GM19025 (cell line): ENCODE data around the gene DLG2.

Experiments used
- ATAC-seq: cut with Tn5 transposase; IDR thresholded peaks from one replicate; pipeline ENCODE4 v1.9.1; 2021; ENCODE audit warnings: mild to moderate bottlenecking, low read depth, moderate library complexity; ENCODE audit not compliant: unreplicated experiment

The DLG2 gene

GRCh38 chr11:84215672-84216071, 1411.5 kb downstream of the DLG2 start:
- ATAC-seq: no peak

- ATAC-seq: no peak
Observed at GRCh38 chr11:84214557-84214956, 1412.6 kb downstream of the DLG2 start.

GRCh38 chr11:84212468-84213390, 1414.4 kb downstream of the DLG2 start:
- no peak for ATAC-seq

- ATAC-seq: no peak
Observed at GRCh38 chr11:84211896-84212295, 1415.2 kb downstream of the DLG2 start.

- no peak for ATAC-seq
Observed at GRCh38 chr11:84194696-84195095, 1432.4 kb downstream of the DLG2 start.

GRCh38 chr11:84193706-84194105, 1433.4 kb downstream of the DLG2 start:
- ATAC-seq: no peak

- ATAC-seq: no peak
Observed at GRCh38 chr11:84188521-84188920, 1438.6 kb downstream of the DLG2 start.

GRCh38 chr11:84173078-84173477, 1454.1 kb downstream of the DLG2 start:
- no peak for ATAC-seq

- ATAC-seq: no peak
Observed at GRCh38 chr11:84165139-84165538, 1462.0 kb downstream of the DLG2 start.

GRCh38 chr11:84164728-84165127, 1462.4 kb downstream of the DLG2 start:
- ATAC-seq: no peak

- ATAC-seq: no peak
Observed at GRCh38 chr11:84163116-84163515, 1464.0 kb downstream of the DLG2 start.

GRCh38 chr11:84157639-84158038, 1469.5 kb downstream of the DLG2 start:
- ATAC-seq: no peak

GRCh38 chr11:84146826-84147225, 1480.3 kb downstream of the DLG2 start:
- ATAC-seq: no peak

- no peak for ATAC-seq
Observed at GRCh38 chr11:84145616-84146185, 1481.4 kb downstream of the DLG2 start.

GRCh38 chr11:84144531-84144930, 1482.6 kb downstream of the DLG2 start:
- ATAC-seq: no peak

- no peak for ATAC-seq
Observed at GRCh38 chr11:84142411-84142810, 1484.7 kb downstream of the DLG2 start.

GRCh38 chr11:84140386-84141169, 1486.6 kb downstream of the DLG2 start:
- ATAC-seq: no peak

- no peak for ATAC-seq
Observed at GRCh38 chr11:84137960-84138359, 1489.2 kb downstream of the DLG2 start.

GRCh38 chr11:84137505-84137904, 1489.6 kb downstream of the DLG2 start:
- no peak for ATAC-seq

GRCh38 chr11:84136926-84137325, 1490.2 kb downstream of the DLG2 start:
- no peak for ATAC-seq
